Medulla oblongata (tissue), 1 donor: ENCODE data around the gene MARCHF3.
"Not testable (repeated sequence)": the region's sequence is repeated elsewhere in the genome, so short reads cannot be mapped to it uniquely, and the experiment has no call there.

ENCODE experiments used
- DNase-seq: peaks from one replicate; pipeline ENCODE4 v3.0.0-alpha.2; 2015; ENCODE audit errors: extremely low spot score

Gene MARCHF3

DNA sequence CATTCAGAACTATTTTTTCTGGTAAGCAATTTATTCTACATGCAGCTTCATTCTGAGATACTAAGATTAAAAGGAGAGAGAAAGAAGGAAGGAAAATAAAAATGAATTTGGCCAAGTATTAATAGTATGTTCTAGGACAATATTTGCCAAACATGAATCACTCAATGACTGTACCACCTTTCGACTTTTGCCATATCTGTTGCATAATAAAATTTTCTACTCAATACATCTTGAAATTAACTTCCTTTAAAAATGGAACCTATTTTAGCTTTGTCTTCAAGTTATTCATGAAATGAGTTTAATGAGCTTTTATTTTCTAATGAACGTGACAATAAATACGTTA lies 111.8 kb downstream of the MARCHF3 start:
- no peak for DNase-seq

DNA sequence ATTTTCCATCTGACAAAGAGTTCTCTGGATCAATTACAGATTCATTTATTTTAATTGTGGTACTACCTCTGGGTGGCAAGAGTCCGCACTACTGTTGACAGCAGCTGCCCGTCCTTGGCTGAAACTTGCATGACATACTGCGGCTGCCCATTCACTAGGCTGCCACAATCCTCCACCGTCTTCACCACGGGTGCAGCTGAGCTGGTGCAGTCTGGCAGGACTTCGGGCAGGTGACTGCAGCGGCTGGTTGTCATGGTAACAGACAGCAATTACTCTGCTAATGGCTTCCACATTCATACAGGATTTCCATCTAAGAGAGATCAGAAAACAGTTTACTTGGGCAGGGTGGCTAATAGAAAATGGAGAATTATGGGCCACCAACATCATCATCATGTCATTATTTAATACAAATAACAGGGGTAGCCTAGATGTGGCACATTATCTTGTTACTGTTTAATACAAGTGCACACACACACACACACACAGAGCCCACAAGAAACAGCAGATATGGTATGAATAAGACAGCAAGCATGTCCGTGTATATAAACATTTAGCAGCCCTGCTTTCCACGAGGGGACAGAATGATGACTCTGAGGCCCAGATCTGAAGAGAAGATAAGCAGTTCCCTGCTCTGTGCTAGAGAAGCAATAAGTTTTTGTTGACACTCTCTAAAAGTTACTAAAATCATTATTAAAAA lies 112.3 kb downstream of the MARCHF3 start:
- DNase-seq, result no peak

DNA sequence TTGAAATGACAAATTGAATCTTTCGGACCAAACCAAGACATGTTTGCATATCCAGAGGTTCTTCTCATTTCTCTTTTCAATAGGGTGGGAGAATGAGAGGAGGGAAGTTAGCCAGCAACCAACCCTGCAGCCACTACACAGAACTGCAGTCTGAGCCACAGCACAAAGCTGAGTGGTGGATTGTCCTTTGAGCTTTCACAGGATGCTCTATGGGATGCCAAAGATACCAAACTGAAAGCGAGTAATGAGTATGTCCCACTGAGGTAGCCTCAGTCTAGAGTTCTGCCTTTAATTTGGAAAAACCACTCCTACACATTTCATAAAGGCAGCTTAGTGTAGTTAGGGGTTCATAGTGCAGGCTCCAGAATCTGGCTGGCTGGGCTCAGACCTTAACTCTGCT lies 114.9 kb downstream of the MARCHF3 start:
- no peak for DNase-seq

DNA sequence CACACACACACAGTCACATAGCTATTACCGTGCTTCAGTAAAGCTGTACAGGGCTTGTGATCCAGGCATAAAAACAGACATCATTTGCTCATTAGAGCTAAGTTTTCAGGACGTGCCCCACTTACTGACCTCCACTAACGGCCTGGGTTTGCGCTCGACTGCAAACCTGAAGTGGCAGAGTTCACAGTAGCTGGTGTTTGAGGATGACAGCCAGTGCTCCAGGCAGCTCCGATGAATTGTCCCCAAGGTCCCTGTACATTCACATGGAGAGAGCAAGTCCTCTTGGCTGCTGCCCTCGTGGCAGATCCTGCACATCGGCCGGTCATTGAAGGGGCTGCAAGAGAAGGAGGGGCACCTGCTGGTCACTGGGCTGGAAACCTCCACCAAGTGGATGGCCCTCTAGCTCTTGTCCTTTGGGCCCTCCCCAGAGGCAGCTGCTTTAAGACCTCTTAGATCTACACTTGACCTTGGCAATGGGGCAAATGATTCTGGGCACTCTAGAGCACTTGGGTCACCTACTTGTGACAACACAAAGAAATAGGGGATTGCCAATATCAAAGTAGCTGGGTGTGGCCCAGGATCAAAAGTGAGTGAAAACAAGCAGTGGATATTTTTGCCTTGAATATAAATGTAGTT lies 115.4 kb downstream of the MARCHF3 start:
- DNase-seq, result no peak

DNA sequence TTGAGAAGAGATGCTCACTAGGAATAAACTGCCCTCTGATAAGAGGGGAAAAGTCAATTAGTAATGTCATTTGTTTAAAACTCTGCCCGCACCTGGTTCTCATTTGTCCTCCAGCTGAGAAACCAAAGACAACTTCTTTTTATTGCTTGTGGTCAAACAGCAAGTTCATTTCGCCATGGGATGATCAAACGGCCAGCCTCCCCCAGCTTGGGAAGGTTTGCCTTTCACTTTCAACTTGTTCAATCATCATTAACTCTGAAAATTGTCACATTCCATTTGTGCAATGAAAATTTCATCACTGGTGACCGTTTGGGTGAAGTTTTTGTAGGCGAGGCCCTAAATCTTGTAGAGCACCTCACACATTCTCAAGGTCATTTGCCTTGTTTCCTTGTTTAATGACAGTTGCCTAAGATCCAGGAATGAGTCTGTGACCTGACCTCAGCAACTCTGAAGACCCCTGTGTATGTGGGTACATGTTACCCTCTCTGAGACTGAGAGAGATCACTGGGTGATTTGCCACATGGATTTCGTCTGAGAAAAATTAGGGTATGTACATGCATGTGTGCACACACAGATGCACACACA lies 117.7 kb downstream of the MARCHF3 start:
- DNase-seq, result no peak

DNA sequence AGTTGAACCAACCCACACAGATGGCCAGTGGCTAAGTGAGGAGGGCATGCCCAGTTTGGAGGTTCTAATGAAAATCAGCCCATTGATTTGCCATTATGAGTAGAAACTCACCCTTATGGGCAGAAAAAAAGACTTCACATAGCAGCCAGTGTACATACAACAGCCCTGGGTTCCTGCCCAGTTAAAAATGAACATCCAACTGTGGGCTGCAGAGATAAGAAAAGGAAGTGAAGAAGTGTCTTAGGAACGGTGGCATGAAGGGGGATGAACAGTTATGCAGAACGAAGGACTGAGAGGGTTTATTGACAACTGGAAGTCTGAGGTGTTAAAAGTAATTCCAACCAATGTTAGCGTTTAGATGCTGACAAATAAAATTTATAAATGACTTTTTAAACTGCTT lies 118.4 kb downstream of the MARCHF3 start:
- DNase-seq, result no peak

DNA sequence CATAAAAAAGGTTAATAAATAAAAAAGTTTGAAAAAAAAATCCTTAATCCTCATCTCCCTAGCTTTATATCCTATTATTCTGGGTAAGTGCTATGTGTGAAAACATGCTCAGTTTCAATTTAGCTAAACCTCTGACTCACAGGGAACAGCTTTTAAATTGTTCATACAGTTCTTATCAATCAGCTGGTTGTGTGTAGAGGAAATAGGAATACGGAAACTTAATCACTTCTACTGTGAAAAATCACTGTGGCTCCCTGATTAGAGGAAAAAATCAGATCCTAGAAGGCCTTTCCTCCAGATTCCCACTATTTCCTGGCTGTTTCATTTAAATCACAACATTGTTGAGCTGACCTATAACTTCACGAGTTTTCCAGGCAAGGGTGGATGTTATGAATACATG lies 120.5 kb downstream of the MARCHF3 start:
- DNase-seq, result no peak

DNA sequence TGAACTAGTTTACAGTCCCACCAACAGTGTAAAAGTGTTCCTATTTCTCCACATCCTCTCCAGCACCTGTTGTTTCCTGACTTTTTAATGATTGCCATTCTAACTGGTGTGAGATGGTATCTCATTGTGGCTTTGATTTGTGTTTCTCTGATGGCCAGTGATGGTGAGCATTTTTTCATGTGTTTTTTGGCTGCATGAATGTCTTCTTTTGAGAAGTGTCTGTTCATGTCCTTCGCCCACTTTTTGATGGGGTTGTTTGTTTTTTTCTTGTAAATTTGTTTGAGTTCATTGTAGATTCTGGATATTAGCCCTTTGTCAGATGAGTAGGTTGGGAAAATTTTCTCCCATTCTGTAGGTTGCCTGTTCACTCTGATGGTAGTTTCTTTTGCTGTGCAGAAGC lies 126.0 kb downstream of the MARCHF3 start:
- DNase-seq, result not testable (repeated sequence)

DNA sequence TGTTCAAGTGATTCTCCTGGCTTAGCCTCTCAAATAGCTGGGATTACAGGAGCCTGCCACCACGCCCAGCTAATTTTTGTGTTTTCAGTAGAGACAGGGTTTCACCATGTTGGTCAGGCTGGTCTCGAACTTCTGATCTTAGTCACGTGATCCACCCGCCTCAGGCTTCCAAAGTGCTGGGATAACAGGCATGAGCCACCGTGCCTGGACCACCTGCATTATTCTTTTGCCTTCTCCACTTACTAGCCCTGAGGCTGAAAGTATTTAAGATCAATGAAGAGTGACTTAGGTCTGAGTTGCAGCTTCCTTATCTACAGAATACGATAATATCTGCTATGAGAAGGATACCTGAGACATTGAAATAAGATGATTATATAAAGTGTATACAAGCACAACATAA lies 129.6 kb downstream of the MARCHF3 start:
- DNase-seq, result no peak

DNA sequence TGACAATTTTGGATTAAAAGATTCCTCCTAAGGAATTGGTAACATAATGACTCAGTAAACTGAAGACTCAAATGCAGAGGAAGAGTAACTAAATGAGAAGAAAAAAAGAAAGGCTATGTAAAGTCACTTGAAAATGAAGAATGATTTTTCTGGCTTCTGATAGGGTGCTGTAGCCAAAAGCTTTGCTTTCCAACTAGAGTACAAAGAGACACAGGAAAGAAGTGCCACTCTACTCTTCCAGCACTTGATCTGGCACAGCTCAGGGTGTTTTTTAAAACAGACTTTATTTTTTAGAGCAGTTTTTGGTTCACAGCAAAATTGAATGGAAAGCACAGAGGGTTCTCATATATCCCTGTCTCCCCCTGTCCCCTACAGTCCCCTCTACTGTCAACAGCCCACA lies 130.9 kb downstream of the MARCHF3 start:
- DNase-seq, result no peak

DNA sequence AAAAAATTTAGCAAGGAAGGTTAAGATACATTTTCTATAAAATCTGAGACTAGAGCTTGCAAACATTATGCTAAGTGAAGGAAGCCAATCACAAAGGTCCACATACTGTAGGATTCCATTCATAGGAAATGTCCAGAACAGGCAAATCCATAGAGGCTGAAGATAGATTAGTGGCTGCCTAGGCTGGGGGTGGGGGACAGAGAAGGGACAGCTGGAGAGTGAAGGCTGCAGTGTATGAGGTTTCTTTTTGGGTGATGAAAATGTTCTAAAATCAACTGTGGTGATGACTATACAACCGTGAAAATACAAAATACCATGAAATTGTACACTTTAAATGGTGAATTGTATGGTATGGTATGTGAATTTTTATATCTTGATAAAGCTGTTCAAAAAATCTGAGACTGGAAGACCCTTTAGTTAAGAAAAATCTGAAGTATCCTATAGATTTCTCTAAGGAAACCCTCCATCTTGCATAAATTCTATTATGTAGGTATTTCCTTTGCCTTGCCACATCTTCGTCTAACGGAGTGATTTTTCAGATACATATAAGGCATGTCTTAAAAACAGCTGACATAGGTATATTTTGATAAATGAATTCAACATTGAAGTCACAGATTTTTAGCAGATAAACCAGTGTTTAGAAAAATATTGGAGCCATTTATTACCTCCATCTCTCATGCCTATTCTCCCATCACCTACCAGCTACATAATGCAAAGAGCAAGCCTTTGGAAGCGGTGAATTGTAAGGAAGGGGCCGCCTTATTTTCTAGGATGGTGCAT lies 132.3 kb downstream of the MARCHF3 start:
- no peak for DNase-seq

DNA sequence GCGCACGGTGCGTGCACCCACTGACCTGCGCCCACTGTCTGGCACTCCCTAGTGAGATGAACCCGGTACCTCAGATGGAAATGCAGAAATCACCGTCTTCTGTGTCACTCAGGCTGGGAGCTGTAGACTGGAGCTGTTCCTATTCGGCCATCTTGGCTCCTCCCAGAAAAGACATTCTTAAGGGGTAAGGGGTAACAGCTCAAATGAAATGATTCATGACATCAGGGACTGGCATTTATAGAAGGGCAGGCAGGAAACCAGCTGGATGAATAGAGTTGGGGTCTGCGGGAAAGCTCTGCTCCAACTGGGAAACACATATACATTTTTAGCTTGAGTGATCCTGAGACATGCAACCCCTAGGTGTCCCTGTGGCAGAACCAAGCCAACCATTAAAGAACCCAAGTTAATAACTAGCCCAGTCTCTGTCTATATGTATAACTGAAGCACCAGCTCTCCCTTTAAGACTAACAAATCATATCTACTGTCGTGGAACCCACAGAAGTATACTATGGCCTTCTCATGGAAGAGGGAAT lies 134.1 kb downstream of the MARCHF3 start:
- DNase-seq, result no peak

DNA sequence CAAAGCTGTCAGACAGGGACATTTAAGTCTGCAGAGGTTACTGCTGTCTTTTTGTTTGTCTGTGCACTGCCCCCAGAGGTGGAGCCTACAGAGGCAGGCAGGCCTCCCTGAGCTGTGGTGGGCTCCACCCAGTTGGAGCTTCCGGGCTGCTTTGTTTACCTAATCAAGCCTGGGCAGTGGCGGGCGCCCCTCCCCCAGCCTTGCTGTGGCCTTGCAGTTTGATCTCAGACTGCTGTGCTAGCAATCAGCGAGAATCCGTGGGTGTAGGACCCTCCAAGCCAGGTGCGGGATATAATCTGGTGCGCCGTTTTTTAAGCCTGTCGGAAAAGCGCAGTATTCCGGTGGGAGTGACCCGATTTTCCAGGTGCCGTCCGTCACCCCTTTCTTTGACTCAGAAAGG lies 134.6 kb downstream of the MARCHF3 start:
- not testable (repeated sequence) for DNase-seq

DNA sequence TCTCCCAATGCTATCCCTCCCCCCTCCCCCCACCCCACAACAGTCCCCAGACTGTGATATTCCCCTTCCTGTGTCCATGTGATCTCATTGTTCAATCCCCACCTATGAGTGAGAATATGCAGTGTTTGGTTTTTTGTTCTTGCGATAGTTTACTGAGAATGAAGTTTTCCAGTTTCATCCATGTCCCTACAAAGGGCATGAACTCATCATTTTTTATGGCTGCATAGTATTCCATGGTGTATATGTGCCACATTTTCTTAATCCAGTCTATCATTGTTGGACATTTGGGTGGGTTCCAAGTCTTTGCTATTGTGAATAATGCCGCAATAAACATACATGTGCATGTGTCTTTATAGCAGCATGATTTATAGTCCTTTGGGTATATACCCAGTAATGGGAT lies 139.9 kb downstream of the MARCHF3 start:
- not testable (repeated sequence) for DNase-seq

DNA sequence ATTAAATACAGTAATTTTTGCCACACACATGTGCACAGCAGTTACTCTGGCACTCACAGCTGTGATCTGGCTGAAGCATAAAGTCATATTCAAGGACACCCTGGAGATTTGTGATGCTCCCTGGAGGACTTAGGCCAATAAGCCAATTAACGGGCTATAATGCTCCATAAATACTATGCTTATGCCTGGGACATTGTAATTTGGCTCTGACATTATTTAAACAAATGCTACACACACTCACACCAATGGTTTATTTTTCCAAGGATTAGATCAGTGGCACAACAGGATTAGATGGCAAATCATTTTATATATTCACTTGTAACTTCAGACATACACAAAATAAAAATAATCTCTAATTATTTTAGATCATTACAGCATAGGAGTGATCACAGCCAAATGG lies 142.2 kb downstream of the MARCHF3 start:
- no peak for DNase-seq

DNA sequence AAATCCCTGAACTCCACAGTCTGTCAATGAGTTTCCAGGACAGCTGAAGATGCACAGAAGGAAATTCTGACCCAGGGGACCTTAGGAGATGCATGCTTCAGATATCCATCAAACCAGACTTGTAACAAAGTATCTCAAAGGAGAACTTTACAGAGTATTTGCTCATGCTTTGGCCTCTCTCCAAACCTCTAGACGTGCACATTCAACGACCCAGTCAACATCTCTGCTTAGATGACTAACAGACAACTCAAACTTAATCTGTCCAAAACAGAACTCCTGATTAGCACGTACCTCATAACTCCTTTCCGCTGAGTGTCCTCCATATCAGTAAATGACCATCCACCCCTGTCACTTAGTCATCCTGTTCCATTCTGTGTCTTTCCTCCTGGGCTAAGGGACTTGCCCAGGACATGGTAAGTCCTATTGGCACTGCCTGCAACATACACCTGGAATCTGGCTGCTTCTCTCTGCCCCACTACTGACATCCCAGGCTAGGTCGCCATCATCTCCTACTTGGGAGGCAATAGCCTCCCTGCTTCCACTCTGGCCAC lies 146.0 kb downstream of the MARCHF3 start:
- no peak for DNase-seq

DNA sequence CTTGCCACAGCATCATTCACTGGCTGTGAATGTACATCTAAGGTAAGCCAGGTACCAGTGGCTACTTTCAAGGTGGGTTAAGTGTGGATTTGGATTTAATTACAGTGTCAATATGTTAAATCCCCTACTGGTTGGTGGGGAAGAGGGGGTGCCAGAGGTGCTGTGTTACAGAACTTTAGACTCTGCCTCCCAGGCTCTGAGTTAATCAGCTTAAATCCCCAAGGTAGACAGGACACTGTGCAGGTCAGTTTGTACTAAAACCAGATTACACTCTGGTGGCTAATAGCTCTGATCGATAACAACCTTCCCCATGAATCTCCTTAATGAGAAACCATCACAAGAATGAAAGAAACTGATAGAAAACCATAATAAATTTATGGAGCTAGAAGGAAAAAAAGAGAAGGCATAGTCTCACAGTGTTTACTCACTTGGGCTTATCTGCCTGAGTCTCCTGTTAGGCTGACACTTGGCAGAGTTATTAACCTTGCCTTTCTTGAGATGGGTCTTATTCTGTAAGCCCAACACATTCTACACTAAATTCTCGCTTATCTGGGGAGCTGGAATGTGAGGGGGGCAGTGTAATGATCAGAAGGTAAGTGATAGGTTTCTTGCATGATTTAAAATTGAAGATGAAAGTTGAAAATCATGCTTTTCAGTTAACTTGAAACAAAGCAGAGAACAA lies 146.7 kb downstream of the MARCHF3 start:
- no peak for DNase-seq

DNA sequence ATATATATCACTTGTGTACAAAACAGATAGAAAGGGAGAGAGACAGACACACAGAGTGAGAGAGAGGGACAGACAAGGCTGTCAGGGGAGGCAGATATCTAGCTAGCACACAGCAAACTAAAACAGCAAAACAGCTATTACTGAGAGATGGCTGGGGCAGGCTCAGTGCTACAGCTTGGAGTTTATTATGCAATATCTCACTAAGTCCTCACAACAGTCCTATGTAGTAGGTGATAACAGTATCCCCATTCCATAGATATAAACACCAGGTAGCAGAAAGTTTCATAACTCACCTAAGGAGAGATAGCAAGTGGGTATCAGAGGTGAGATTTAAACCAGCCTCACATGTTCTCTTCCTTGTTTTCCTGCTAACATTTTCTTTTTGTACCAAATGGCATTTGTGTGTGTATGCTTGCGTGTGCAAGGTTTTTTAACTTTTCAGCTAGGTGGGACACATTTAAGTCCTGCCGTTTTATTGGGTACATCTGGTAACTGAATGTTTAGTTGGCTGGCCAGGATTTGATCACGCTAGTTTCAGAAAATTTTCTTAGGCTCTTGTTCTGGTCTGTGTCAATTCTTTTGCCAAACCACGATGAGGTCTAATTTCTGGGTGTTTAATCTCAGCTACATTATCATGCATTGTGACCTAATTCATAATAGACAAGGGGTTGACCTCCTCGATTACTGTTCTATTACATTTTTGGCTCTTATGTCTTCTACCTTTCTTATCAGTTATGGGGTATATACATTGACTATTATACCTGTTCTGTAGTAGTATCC lies 148.3 kb downstream of the MARCHF3 start:
- DNase-seq, result no peak

DNA sequence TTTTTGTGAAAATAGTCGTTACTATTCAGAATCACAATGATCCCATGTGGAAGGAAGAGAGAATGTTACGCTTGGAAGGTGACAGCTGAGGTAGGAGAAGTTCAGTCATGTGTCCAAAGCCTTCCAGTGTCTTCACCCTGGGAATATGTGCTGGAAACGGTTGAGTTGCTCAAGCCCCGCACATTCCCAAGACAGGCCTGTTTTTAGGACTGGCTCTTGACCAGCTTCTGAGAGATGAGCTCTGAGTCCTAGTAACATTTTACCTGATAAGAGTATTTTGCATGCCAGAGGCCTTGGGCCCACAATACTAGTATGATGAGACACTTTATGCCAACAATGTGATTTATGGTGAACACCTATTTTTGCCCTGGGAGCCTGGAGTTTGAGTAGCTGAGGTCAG lies 151.7 kb downstream of the MARCHF3 start:
- no peak for DNase-seq

DNA sequence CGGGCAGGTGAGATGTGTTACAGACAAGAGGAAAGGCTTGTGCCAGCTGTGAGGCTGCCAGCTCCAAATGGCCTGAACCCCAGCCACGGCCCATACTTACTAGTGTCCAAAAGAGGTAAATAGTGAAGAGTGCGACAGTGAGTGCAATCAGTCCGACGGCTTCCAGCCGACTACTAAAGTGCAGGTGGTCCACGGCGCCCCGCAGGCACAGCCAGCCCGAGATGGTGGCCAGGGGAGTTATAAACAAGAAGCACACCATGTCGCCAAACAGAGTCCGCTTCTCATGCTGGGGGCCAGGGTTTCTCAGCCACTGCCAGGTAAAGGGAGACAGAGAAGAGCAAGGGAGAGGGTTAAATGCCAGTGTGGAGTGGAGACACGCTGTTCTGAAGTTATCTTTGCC lies 152.3 kb downstream of the MARCHF3 start:
- no peak for DNase-seq

DNA sequence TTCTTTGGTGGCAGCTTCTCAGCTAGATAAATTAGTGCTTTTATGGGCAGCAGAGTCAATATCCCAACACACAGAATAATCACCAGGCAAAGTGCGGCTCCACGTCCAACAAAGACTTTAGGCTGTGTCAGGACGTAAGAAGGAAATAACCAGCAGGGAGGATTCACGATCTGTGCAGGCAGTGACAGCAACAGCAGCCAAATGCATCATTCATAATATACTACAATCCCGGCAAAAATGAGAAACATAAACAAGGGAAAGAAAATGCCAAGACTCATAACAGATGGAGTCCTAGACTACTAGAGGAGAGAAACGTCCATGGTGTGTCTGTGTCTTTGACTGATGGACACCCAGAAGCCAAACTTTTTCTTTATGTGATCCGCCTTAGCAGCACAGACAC lies 152.8 kb downstream of the MARCHF3 start:
- no peak for DNase-seq
